HepG2 (cell line): ENCODE data around the gene ZFAND3. TPM values are rescaled to one million over a fixed set of nuclear protein-coding genes. Genes with fewer than 3 reads are reported as not detected.

ENCODE experiments used
- ATF4 ChIP-seq, 2 experiments: fragments of 450-650 bp in 1 of 2; sonication (generic) in 1 of 2; formaldehyde crosslinking; IDR thresholded peaks; 2 replicates each; pipeline versions ENCODE4 v1.5.0 to v1.8.0; 2020 to 2022; ENCODE audit warnings: mild to moderate bottlenecking in 1 of 2, missing genetic modification reagents in 1 of 2
- ATF5 ChIP-seq: sonication (generic); formaldehyde crosslinking; IDR thresholded peaks from 2 replicates; pipeline ENCODE4 v1.4.0; 2020; ENCODE audit warnings: mild to moderate bottlenecking, low read depth, missing genetic modification reagents
- ATF6 ChIP-seq: sonication (generic); formaldehyde crosslinking; conservative IDR thresholded peaks from 2 replicates; pipeline ENCODE4 v1.4.0; 2020; ENCODE audit warnings: missing genetic modification reagents
- JUND ChIP-seq: sonication (generic); formaldehyde crosslinking; IDR thresholded peaks from 2 replicates; pipeline ENCODE4 v1.8.0; 2022; ENCODE audit warnings: mild to moderate bottlenecking, missing genetic modification reagents
- MEF2D ChIP-seq: sonication (generic); formaldehyde crosslinking; IDR thresholded peaks from 2 replicates; pipeline ENCODE4 v1.5.1; 2020; ENCODE audit warnings: mild to moderate bottlenecking, missing genetic modification reagents
- MNT ChIP-seq: fragments of 450-650 bp; IDR thresholded peaks from 2 replicates; pipeline ENCODE4 v1.6.1; 2016
- NFYB ChIP-seq: sonication (generic); formaldehyde crosslinking; IDR thresholded peaks from 2 replicates; pipeline ENCODE4 v1.4.0; 2020; ENCODE audit warnings: missing genetic modification reagents
- PBX2 ChIP-seq: IDR thresholded peaks from 2 replicates; pipeline ENCODE4 v1.6.1; 2016; ENCODE audit warnings: control low read depth
- SATB2 ChIP-seq: sonication (generic); formaldehyde crosslinking; IDR thresholded peaks from 2 replicates; pipeline ENCODE4 v1.5.0; 2020; ENCODE audit warnings: missing genetic modification reagents
- SKIL ChIP-seq: sonication (generic); formaldehyde crosslinking; IDR thresholded peaks from 2 replicates; pipeline ENCODE4 v1.8.0; 2022; ENCODE audit warnings: missing genetic modification reagents, mild to moderate bottlenecking, moderate library complexity, borderline replicate concordance
- ZNF264 ChIP-seq: sonication (generic); formaldehyde crosslinking; IDR thresholded peaks from 2 replicates; pipeline ENCODE4 v1.4.0; 2020; ENCODE audit warnings: missing genetic modification reagents
- ZNF281 ChIP-seq: sonication (generic); formaldehyde crosslinking; IDR thresholded peaks from 2 replicates; pipeline ENCODE4 v1.4.0; 2020; ENCODE audit warnings: missing genetic modification reagents, borderline replicate concordance
- ZNF678 ChIP-seq: sonication (generic); formaldehyde crosslinking; IDR thresholded peaks from 2 replicates; pipeline ENCODE4 v1.4.0; 2020; ENCODE audit warnings: mild to moderate bottlenecking, missing genetic modification reagents
- ZNF724P ChIP-seq: sonication (generic); formaldehyde crosslinking; IDR thresholded peaks from 2 replicates; pipeline ENCODE4 v1.8.0; 2022; ENCODE audit warnings: missing genetic modification reagents, borderline replicate concordance
- polyA plus RNA-seq, 8 experiments: library from polyadenylated mRNA; depleted of rRNA in 3 of 8; stranded (reverse) in 7 of 8; unstranded in 1 of 8; fragments of >200 nt; fragmentation: Illumina TruSeq in 4 of 8; extraction: Trizol in 4 of 8; gene quantifications; 2 replicates each; pipeline versions ENCODE4 v1.2.1 to v1.2.3, GENCODE V29; 2011 to 2016; ENCODE audit warnings: low read depth in 4 of 8, missing spikeins in 1 of 8, mixed read lengths in 1 of 8; ENCODE audit not compliant: insufficient read depth in 1 of 8
- total RNA-seq, 5 experiments: library from RNA; depleted of rRNA; stranded (reverse); fragments of >200 nt; fragmentation: Illumina TruSeq; extraction: Trizol; gene quantifications; 2 replicates each; pipeline ENCODE4 v1.2.3, GENCODE V29; 2016; ENCODE audit warnings: low read depth in 1 of 5

The ZFAND3 gene
- total and polyA plus RNA-seq, 2 of the 13 experiments (the other 11 are each of a cell fraction or from before 2014, with no cell fraction given), result 16.4 to 17.1 TPM

GRCh38 chr6:37818536-37819176 is 871 bp upstream of the ZFAND3 start (continued):
- TF ChIP-seq ATF6 (CRISPR knock-in tag), result no peak
- 0 out of 2 replicates have a peak, but pooled peaks have one; percentile 57 for TF ChIP-seq ZNF281 (CRISPR knock-in tag)
- TF ChIP-seq ZNF264 (CRISPR knock-in tag), result 0 out of 2 replicates have a peak, but pooled peaks have one; percentile 33
- TF ChIP-seq ZNF724P, result 0 out of 2 replicates have a peak, but pooled peaks have one; percentile 10
- no peak for TF ChIP-seq MNT
- no peak for TF ChIP-seq ATF5
- TF ChIP-seq PBX2 (CRISPR knock-in tag), result no peak
- TF ChIP-seq ZNF678 (CRISPR knock-in tag), result no peak
- TF ChIP-seq NFYB, result no peak
- no peak for TF ChIP-seq ATF4 (CRISPR knock-in tag; IDR thresholded peaks at IDR 0.05)
- no peak for TF ChIP-seq SKIL (CRISPR knock-in tag)
- TF ChIP-seq MEF2D (CRISPR knock-in tag), result peak; percentile 70
- peak; percentile 73; the same call in 1 of the 2 replicates for TF ChIP-seq SATB2
- no peak for TF ChIP-seq JUND (CRISPR knock-in tag)
